HFF-Myc (cell line): ENCODE data around the gene FBXL17.

Experiments
- DNase-seq: peaks from one replicate; pipeline ENCODE4 v3.0.0-alpha.2; 2011; ENCODE audit warnings: low read depth; ENCODE audit errors: extremely low read depth
- H3K4me3 ChIP-seq: replicated peaks from 2 replicates; pipeline ENCODE4 v1.5.1; 2011; ENCODE audit warnings: low read depth, mild to moderate bottlenecking, control low read depth, low read length
- TF ChIP-seq, protein P1 (sequence below): IDR thresholded peaks from 2 replicates; pipeline ENCODE4 v1.5.1; 2012; ENCODE audit warnings: mild to moderate bottlenecking, low read depth, low read length, control low read depth; ENCODE audit errors: missing control alignments

FBXL17 gene

DNA sequence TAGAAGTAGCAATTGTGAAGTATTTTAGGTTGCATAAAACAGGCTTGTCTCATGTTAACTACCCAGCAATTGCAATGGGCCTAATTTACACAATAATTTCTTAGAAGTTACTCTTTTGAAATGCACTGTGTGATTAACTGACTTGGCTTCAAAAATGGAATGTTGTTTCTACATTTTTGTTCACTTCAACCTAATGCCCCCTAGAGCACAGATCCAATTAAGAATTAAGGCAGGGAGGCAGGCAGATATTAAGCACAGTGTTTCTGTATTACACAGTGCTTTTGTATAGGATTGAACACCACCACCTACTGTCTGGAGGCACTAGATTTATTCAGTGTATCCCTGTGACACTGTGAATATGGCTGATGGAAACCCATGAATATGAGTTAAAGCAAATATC lies 302.1 kb downstream of the FBXL17 start:
- TF ChIP-seq, protein P1, sequence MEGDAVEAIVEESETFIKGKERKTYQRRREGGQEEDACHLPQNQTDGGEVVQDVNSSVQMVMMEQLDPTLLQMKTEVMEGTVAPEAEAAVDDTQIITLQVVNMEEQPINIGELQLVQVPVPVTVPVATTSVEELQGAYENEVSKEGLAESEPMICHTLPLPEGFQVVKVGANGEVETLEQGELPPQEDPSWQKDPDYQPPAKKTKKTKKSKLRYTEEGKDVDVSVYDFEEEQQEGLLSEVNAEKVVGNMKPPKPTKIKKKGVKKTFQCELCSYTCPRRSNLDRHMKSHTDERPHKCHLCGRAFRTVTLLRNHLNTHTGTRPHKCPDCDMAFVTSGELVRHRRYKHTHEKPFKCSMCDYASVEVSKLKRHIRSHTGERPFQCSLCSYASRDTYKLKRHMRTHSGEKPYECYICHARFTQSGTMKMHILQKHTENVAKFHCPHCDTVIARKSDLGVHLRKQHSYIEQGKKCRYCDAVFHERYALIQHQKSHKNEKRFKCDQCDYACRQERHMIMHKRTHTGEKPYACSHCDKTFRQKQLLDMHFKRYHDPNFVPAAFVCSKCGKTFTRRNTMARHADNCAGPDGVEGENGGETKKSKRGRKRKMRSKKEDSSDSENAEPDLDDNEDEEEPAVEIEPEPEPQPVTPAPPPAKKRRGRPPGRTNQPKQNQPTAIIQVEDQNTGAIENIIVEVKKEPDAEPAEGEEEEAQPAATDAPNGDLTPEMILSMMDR: no peak
- no peak overlapping the region for H3K4me3 ChIP-seq
- DNase-seq: no peak

DNA sequence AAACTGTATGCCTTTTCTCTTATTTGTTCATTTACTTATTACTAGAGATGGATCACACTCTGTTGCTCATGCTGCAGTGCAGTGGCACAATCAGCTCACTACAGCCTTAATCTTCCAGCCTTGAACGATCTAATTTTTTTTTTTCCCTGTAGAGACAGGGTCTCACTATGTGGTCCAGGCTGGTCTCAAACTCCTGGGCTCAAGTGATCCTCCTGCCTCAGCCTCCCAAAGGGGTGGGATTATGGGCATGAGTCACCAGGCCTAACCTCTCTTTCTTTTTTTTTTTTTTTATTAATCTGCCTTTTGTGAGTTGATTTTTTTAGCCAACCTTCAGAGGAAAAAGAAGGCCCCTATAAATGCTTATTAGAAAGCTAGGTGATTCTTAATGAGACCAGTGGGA lies 303.0 kb downstream of the FBXL17 start:
- H3K4me3 ChIP-seq: no peak overlapping the region
- TF ChIP-seq, protein P1: no peak
- no peak for DNase-seq

DNA sequence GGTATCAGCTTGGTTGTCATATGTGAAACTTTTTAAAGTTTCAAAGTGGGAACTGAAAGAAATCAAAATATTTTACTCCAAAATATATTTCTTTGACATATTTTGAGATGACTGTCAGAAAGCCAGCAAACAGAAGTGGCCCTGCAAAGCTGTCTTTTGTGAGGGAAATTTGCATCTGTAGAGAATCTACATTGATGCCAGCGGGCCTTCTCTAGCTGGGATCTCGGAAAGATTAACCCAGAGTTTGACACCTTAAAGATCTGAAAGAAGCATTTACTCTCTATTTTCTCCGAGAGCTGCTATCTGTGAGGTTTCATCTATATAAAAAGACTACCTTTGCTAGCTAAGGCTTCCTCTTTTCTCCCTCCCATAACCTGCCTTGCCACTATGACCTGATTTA lies 303.6 kb downstream of the FBXL17 start:
- no peak for DNase-seq
- TF ChIP-seq, protein P1: no peak
- no peak overlapping the region for H3K4me3 ChIP-seq

DNA sequence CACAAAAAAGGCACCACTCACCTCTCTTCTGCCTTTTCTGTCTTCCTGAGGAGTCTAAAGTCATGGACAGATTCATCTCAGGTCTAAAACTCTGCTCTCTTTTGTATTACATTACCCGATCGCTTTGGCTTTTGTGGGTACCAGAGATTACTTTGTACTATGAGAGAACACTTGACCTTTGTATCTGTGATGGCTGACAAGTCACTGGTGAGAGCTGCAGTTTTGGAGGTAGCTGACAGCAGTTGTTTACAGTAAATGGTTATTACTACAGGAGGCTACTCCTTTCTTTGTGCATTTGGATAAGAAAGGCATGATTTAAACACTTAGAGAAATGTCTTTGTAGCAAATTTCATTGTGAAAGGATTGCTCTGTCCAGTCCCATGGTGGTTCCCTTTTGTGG lies 307.3 kb downstream of the FBXL17 start:
- no peak overlapping the region for H3K4me3 ChIP-seq
- no peak for DNase-seq
- TF ChIP-seq, protein P1: no peak

DNA sequence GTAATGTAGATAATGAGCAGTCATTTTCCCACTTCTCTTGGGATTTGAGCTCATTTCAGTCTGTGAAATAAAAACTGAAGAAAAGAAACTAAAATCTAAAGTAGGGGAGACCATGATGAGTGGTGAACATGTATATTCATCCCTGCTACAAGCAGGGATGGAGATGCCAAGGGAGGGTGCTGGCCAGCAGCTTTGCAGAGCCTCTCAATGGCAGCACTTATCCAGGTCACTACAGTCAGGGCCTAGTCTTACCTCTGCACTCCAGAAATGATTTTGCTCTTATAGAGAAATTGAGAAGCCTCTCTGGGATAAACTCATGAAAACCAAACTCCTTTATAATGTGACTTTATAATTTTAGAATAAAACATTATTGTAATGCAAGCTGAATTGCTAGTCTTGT lies 317.6 kb downstream of the FBXL17 start:
- TF ChIP-seq, protein P1: no peak
- no peak overlapping the region for H3K4me3 ChIP-seq
- no peak for DNase-seq

DNA sequence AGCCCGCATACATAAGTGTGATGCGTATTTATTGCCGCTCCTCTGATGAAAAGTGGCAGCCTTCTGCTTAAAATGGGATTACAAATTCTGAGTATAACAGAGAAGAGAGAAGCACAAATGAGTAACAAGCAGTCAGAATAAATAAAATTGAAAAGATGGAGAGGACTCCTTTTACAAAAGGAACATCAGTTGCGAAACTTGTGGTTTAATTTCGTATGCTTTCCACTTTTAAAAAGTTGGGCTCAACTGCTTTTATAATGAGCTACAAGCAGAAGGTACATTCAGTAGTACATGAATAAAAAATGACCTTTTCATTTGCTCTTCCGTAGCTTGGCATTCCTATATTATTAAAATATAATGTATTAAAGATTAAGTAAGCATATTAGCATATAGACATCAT lies 320.0 kb downstream of the FBXL17 start:
- H3K4me3 ChIP-seq: no peak overlapping the region
- no peak for DNase-seq
- TF ChIP-seq, protein P1: no peak

DNA sequence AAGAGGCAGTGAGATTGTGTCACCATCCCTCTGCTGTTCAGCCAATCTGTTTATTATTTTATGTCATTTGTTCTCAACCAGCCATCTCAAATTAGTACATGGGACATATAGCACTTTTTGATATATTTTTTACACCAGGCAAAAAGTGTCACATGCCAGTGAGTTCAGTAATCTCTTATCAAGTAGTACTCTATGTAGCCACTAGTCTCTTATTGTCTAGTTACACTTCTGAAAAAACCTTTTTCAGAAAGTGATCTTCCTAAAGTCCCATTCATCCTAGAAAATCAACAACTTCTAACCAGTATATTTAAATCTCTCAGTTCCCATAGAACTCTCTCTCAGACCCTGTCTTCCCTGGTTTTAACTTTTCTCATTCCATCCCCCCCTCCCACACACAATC lies 321.6 kb downstream of the FBXL17 start:
- TF ChIP-seq, protein P1: no peak
- no peak overlapping the region for H3K4me3 ChIP-seq
- DNase-seq: no peak
